Choroid plexus epithelial cell (primary cell): ENCODE results near the gene RASAL2.
A peak's percentile ranks its signal among the peaks of the same experiment; 100 is the strongest.
"Not testable (repeated sequence)": the region's sequence is repeated elsewhere in the genome, so short reads cannot be mapped to it uniquely, and the experiment has no call there.

Experiments
- DNase-seq: peaks from one replicate; pipeline ENCODE4 v3.0.0-alpha.2; 2010; ENCODE audit warnings: low read depth
- H3K4me3 ChIP-seq: 2 replicates; pipeline ENCODE4 v1.5.1; 2011; ENCODE audit warnings: low read depth, mild to moderate bottlenecking, control low read depth, low read length, moderate library complexity
- TF ChIP-seq, protein P1 (sequence below): conservative IDR thresholded peaks from 2 replicates; pipeline ENCODE4 v1.5.1; 2011; ENCODE audit warnings: low read depth, mild to moderate bottlenecking, control low read depth, inconsistent platforms, low read length, moderate library complexity

The RASAL2 gene

DNA sequence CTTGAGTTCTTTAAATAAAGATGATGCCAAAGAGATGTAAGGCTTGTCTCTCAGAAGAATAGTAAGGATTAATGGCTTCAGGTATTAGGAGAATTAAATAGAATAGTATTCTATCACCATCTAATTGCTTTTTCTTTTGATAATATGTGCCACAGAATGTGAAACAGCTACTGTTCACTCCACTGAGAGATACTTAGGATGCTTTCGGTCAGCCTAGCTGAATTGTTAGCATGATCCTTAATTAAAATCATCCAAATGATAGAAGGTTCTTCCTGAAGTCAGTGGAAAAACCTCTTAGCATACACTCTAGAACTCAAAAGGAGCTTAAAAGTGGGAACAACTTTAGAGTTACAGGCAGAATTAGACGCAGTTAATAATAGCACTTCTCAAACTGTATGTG, 97.0 kb downstream of the RASAL2 start:
- TF ChIP-seq, protein P1, sequence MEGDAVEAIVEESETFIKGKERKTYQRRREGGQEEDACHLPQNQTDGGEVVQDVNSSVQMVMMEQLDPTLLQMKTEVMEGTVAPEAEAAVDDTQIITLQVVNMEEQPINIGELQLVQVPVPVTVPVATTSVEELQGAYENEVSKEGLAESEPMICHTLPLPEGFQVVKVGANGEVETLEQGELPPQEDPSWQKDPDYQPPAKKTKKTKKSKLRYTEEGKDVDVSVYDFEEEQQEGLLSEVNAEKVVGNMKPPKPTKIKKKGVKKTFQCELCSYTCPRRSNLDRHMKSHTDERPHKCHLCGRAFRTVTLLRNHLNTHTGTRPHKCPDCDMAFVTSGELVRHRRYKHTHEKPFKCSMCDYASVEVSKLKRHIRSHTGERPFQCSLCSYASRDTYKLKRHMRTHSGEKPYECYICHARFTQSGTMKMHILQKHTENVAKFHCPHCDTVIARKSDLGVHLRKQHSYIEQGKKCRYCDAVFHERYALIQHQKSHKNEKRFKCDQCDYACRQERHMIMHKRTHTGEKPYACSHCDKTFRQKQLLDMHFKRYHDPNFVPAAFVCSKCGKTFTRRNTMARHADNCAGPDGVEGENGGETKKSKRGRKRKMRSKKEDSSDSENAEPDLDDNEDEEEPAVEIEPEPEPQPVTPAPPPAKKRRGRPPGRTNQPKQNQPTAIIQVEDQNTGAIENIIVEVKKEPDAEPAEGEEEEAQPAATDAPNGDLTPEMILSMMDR, result no peak

DNA sequence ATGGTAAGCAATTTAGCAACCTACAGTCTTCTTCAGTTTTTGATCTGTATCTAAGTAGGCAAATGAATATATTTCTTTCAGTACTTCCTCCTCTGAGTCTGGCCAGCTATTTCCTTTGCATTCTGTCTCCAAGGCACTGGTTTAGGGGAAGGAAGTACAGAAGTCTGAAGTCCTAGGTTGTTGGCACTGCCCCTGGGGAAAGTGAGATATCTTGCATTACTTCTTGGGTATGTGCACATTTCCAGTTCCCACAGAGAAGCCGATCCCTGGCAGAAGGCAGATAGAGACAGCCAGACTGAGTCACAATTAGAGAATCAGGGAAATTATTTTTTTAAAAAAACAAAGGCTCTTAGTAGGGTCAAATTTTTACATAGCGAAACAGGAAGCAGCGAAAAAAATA, 98.8 kb downstream of the RASAL2 start:
- DNase-seq, result peak; percentile 84
- H3K4me3 ChIP-seq, result peak overlapping the region; percentile 15
- TF ChIP-seq, protein P1, result no peak

More for the DNA sequence above, 97.0 kb downstream of the RASAL2 start:
- H3K4me3 ChIP-seq, result no peak overlapping the region
- no peak for DNase-seq

DNA sequence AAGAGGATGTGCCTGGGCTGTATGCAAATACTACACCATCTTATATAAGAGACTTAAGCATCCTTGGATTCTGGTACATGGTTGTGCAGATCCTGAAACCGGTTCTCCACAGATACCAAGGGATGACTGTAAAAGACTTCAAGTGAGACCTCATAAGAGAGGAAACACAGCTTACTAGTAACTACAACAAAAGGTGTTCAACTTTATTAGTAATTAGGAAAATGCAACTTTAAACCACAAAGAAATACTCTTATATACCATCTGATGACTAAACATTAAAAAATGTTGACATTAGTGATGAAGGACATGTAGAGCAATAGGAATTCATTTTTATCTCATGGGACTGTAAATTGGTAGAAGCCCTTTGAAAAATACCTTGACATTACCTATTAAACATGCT, 102.7 kb downstream of the RASAL2 start:
- TF ChIP-seq, protein P1, result no peak

DNA sequence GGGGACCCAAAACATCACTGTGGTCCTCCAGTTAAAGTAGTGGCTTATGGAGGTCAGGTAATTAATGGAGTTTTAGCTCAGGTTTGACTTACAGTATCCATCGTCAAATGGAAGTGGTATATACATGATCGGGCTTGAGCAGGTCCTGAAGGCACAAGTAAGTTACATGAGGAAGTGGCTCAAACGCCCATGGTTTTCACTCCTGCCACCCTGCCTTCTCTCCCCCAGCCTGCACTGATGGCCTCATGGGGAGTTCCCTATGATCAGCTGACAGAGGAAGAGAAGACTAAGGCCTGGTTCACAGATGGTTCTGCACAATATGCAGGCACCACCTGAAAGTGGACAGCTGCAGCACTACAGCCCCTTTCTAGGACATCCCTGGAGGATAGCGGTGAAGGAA, 108.2 kb downstream of the RASAL2 start:
- not testable (repeated sequence) for H3K4me3 ChIP-seq, DNase-seq

More for the DNA sequence above, 102.7 kb downstream of the RASAL2 start:
- no peak overlapping the region for H3K4me3 ChIP-seq
- DNase-seq, result peak; percentile 14

DNA sequence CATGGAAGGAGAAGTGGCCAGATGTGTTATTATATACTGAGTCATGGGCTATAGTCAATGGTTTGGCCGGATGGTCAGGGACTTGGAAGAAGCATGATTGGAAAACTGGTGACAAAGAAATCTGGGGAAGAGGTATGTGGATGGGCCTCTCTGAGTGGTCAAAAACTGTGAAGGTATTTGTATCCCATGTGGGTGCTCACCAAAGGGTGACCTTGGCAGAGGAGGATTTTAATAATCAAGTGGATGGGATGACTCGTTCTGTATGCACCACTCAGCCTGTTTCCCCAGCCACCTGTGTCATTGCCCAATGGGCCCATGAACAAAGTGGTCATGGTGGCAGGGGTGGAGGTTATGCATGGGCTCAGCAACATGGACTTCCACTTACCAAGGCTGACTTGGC, 108.6 kb downstream of the RASAL2 start:
- not testable (repeated sequence) for H3K4me3 ChIP-seq, DNase-seq

DNA sequence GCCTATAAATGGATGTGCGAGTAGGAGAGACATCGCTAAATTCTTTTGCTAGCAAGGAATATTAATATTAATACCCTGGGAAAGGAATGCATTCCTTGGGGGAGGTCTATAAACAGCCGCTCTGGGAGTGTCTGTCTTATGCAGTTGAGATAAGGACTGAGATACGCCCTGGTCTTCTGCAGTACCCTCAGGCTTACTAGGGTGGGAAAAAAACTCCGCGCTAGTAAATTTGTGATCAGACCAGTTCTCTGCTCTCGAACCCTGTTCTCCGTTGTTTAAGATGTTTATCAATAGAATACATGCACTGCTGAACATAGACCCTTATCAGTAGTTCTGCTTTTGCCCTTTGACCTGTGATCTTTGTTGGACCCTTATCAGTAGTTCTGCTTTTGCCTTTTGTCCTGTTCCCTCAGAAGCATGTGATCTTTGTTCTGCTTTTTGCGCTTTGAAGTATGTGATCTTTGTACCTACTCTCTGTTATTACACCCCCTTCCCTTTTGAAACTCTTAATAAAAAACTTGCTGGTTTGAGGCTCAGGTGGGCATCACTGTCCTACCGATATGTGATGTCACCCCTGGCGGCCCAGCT, 114.5 kb downstream of the RASAL2 start:
- H3K4me3 ChIP-seq, DNase-seq: not testable (repeated sequence)

DNA sequence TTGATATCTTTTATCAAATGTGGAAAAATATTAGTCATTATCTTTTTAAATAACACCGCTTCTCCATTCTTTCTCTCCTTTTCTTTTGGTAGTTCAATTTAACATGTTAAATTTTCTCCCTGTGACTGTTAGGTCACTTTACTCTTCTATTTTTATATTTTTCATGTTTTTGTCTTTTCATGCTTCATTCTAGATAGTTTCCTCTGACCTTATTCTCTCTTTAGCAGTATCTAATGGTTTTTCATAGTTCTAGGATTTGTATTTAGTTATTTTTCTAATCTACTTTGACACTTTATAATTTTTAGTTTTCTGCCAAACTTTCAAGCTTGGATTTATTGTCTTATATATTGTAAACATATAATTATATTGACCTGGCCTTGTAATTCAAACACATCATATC, 116.0 kb downstream of the RASAL2 start:
- TF ChIP-seq, protein P1, result no peak
- no peak for DNase-seq
- H3K4me3 ChIP-seq, result no peak overlapping the region

DNA sequence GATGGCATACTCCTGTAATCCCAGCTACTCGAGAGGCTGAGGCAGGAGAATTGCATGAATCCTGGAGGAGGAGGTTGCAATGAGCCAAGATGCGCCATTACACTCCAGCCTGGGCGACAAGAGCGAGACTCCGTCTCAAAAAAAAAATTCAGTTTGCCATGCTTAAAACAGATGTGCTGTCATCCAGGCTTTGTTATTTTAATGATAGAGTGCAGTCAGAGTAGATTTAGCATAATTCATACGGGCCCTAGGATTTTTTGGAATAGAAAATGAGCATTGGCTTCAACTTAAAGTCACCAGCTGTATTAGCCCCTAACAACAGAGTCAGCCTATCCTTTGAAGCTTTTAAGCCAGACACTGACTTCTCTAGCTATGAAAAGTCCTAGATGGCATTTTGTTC, 124.6 kb downstream of the RASAL2 start:
- H3K4me3 ChIP-seq, result no peak overlapping the region
- DNase-seq, result no peak
- TF ChIP-seq, protein P1, result no peak

DNA sequence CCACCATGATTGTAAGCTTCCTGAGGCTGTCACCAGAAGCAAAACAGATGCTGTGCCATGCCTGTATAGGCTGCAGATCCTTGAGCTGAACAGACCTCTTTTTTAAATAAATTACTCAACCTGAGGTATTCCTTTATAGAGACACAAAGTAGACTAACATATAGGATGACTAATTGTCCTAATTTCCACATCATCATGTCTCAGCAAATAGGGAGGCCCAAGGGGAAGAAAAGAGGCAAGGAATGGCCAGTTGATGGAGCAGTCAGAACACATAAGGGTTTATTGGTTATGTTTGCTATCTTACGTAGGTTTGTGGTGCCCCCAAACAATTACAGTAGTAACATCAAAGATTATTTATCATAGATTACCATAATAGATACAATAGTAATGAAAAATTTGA, 126.2 kb downstream of the RASAL2 start:
- H3K4me3 ChIP-seq, result no peak overlapping the region
- TF ChIP-seq, protein P1, result no peak
- DNase-seq, result peak; percentile 53
